ENCODE data around the gene MPO. TPM values are rescaled to one million over a fixed set of nuclear protein-coding genes. Genes with fewer than 3 reads are reported as not detected.

MPO gene
- total and polyA plus RNA-seq, 9 of the 15 experiments (the other 6 are each of a cell fraction or from before 2014, with no cell fraction given): 0.04 to 0.47 (median 0.39) TPM; not detected in 6

GRCh38 chr17:58244963-58245362 is 35.8 kb downstream of the MPO start (continued):
- 0 out of 2 replicates have a peak, but pooled peaks have one; percentile 15 for TF ChIP-seq SMARCA4 (IDR thresholded peaks at IDR 0.05)
- no peak for TF ChIP-seq ARID3A (IDR thresholded peaks at IDR 0.05; ENCODE audit: borderline replicate concordance, low read depth, low read length)
- TF ChIP-seq NFE2 (IDR thresholded peaks at IDR 0.05; ENCODE audit: low read depth): no peak
- no peak for TF ChIP-seq XRCC4 (IDR thresholded peaks at IDR 0.05; ENCODE audit: extremely low read depth, insufficient read depth, insufficient read length)
- TF ChIP-seq ZNF316 (IDR thresholded peaks at IDR 0.05): peak; percentile 50
- no peak for TF ChIP-seq HES1 (IDR thresholded peaks at IDR 0.05; ENCODE audit: low read depth)
- no peak for TF ChIP-seq KAT2B (IDR thresholded peaks at IDR 0.05; ENCODE audit: low read depth, low read length)
- TF ChIP-seq ZBTB1 (CRISPR knock-in tag; IDR thresholded peaks at IDR 0.05; ENCODE audit: borderline replicate concordance, low read depth): no peak
- no peak for TF ChIP-seq ATF6 (CRISPR knock-in tag; IDR thresholded peaks at IDR 0.05)
- peak; percentile 31; the same call in 1 of the 2 replicates for TF ChIP-seq CBFA2T3 (IDR thresholded peaks at IDR 0.05)
- no peak for TF ChIP-seq HBP1 (CRISPR knock-in tag; IDR thresholded peaks at IDR 0.05)
- no peak for TF ChIP-seq ASH1L (IDR thresholded peaks at IDR 0.05; ENCODE audit: borderline replicate concordance, low read depth, partially characterized antibody)
- no peak for TF ChIP-seq SMARCC2 (IDR thresholded peaks at IDR 0.05; ENCODE audit: low read depth)
- TF ChIP-seq ZKSCAN3 (CRISPR knock-in tag; IDR thresholded peaks at IDR 0.05): no peak
- no peak for TF ChIP-seq ETS2 (tag; IDR thresholded peaks at IDR 0.05; ENCODE audit: borderline replicate concordance, poor library complexity, severe bottlenecking)
- no peak for TF ChIP-seq PHB2 (IDR thresholded peaks at IDR 0.05; ENCODE audit: low read depth)
